Putamen (tissue), 1 donor: ENCODE measurements around the gene RAB8B.

ENCODE experiments used
- DNase-seq: peaks from one replicate; pipeline ENCODE4 v3.0.0-alpha.2; 2016; ENCODE audit warnings: low spot score

RAB8B gene

GRCh38 chr15:63238171-63238570, 48.8 kb downstream of the RAB8B start:
- DNase-seq = no peak

GRCh38 chr15:63238796-63239195, 49.4 kb downstream of the RAB8B start:
- DNase-seq = no peak

GRCh38 chr15:63240109-63240508, 50.7 kb downstream of the RAB8B start:
- DNase-seq = no peak

DNA sequence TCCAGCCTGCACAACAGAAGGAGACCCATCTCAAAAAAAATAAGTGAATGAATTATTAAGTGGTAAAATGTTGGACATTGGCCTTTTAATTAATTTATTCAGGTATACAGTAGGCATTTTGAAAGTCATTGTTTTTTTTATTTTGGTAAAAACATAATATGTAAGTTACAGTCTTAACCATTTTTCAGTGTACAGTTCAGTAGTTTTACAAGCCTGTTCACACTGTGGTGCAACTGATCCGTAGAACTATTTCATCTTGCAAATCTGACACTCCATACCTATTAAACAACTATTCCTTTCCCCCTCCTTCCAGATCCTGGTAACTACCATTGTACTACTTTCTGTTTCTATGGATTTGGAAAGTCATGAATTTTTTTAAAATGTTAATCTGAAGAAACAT, 51.9 kb downstream of the RAB8B start:
- no peak for DNase-seq

DNA sequence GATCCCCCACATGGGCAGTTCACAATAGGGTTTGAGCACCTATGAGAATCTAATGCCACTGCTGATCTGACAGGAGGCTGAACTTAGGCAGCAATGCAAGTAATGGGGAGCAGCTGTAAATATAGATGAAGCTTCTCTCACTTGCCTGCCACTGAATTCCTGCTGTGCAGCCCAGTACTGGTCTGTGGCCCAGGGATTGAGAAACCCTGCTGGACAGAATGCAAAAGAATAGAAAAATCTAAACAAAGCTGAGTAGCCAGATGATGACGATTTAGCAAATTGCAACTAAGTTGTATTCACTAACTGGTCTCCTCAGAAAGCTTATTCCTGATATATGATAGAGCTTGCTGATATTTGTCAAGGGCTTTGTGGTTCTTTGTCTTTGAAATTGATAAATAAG, 53.7 kb downstream of the RAB8B start:
- DNase-seq = no peak

DNA sequence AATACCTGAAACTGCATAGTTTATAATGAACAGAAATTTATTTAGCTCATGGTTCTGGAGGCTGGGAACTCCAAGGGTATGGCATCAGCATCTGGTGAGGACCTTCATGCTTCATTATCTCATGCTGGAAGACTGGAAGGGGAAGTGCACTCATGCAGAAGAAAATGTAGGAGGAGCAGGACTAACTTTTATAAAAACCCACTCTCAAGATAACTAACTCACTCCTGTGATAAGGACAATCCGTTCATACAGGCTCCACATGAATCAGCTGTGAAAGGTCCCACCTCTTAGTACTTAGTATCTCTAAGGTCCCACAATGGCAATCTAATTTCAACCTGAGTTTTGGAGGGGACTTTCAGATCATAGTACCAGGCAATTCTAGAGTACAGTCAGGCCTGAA, 54.4 kb downstream of the RAB8B start:
- no peak for DNase-seq

- DNase-seq = peak; percentile 45
Measured at GRCh38 chr15:63244399-63244798, 55.0 kb downstream of the RAB8B start.

DNA sequence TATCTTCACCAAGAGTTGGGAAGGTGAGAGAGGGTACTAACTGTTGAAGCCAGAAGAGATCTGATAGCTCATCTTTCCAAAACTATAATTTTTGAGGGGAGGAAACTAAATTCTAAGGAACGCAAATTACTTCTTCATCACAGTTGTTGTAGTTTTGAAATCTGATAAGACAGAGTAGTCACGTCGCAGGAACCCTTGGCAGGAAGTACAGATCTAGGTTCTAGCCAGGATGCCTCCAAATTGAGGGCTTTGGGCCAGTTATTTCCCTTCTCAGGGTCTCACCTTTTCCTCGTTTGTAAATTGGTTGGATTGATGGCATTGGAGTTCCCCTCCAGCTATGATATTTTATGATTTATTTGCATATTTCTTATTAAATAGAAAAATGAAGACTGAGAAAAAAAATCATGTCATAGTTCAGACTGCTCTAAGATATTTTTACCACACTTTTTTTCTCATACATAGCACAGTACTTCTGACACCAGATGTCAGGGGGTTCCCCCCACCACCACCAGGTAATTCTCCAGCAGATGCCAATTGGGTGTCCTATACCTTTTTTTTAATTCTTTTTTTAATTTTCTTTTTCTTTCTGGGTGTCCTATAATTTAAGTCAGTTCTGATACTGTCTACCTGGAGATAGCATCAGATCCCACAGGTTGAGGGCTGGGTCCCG, 55.7 kb downstream of the RAB8B start:
- DNase-seq = no peak

GRCh38 chr15:63246691-63247469, 57.5 kb downstream of the RAB8B start:
- no peak for DNase-seq

GRCh38 chr15:63250312-63250965, 61.0 kb downstream of the RAB8B start:
- DNase-seq = no peak

DNA sequence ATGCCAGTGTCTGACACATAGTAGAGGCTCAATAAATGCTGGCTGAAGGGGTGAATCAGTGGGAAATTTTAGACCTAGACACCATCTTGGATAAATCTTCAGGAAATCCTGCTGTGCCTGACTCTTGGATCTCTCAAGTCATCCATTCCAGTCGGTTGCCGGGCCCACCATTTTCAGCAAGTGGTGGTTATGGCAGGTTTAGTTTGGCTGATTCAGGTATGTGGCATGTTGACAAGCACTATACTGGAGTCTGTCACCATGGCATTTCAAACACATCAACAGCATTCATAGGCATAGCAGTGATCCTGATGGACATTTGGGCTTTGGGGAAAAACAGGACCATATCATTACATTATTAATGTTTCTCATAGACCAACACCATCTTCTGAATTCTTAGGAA, 62.3 kb downstream of the RAB8B start:
- no peak for DNase-seq

DNA sequence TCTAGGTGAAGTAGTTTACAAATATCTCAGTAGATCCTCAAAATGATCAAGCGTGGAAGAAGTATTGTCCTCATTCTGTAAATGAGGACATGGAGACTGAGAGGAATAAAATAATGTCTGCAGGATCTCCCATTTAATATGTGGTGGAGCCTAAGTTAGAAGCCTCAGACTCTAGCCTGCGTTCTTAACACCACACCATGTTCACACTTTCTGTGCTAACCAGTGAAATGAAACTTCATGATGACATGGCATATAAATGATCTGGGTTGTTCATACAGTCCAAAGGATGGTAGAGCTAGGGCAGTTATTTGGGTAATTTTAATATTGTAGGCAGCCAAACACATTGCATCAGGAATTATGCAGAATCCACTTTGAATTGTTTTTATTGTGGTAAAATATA, 62.9 kb downstream of the RAB8B start:
- DNase-seq = no peak

DNA sequence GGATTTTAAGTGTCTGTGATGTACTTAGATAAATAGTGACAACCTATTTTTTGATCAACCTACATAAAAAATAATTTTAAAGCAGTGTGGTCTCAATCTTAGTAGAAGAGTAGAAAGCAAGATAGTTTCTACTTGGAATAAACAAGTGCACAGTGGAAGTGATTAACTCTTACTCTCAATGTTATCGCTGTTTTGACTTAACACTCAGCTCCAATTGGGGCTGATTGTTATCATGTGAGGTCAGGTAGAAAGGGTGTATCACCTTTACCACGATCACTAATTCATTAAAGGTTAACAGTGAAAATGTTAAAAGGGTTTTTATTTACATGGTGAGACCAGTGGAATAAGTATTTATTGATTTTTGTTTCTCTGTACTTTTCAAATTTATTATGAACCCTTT, 65.6 kb downstream of the RAB8B start:
- DNase-seq = no peak

DNA sequence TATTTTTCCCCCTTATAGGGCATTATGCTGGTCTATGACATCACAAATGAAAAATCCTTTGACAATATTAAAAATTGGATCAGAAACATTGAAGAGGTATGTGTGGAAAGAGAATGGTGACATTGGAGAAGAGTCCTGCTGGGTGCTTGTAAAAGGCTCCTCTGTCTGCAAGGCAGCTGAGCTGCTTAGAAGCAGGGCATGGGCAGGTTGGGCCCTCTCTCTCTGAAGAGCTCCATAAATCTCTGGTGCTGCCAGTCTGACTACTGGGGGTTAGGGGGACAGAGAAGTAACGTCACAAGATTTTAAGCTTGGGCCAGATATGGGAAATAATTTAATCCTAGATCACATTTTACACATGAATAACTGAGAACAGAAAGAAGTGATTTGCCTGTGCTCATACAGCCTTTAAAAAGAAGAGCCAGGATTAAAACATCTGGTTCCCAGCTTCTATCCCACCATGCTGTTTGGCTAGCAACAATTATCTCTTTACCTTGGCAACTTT, 66.1 kb downstream of the RAB8B start:
- no peak for DNase-seq

DNA sequence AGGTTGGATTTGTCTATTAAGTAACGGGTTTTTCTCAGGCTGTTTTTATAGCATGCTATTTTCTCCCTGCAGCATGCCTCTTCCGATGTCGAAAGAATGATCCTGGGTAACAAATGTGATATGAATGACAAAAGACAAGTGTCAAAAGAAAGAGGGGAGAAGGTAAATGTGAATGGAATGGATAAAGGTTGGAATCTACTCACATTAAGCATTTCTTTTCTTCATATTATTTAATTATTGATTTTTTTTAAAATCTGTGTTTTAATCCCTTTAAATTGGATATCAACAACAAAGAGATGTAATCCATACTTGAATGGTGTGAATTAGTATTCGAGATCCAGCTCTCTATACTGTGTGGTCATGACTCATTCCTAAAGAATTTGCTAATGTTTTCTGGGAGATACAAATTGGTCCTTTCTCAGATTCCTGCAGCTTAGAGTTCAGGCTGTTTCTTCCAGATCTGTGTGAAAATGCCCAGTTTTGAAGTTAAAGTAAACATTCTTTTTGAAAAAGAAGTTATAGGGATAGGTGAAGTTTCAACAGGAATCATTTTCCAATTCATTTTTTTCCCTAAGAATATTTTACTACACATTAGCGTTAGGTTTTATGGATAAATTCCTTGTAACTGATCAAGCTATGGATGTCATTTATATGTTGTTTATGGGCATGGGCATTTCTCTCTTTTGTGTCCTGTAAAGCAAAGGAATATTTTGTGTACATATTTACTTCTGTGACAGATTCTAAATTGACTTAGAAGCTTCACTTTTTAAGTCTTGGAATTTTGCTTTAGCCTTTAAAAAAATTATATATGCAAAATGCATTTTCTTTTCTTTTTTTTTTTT, 67.2 kb downstream of the RAB8B start:
- DNase-seq = no peak

DNA sequence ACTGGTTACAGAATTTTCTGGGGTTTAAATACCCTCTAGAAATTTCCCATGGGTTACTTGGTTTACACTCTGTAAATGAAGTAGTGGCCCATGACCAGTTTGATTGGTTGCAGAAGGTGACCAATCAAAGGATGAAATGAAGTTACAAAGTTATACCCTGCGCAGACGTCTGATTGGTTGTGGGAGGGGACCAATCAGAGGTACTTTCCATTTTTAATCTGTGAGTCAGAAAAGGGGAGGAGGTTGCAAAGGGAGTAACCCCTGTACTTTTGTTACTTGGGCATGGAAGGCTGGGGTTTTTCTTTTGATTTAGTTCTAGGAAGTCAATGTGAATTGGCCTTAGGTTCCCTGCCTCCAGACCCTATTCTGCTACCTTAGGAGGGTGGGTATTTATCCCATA, 69.3 kb downstream of the RAB8B start:
- DNase-seq = no peak

DNA sequence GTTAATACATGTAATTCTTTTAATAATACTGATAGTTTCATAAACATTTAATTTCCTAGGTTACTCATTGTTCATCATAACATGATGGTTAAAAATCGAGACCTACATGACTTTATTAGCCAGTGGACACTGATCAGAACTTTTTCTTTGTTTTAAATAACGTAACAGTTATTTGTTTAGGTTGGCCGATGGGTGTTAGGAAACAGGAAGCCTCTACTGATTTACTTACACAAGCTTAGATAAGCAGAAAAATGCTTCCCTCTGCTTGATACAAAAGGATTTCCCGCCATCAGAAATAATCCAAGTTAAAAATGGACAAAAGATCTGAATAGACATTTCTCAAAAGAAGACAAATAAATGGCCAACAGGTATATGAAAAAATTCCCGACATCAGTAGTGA, 71.4 kb downstream of the RAB8B start:
- DNase-seq = no peak

DNA sequence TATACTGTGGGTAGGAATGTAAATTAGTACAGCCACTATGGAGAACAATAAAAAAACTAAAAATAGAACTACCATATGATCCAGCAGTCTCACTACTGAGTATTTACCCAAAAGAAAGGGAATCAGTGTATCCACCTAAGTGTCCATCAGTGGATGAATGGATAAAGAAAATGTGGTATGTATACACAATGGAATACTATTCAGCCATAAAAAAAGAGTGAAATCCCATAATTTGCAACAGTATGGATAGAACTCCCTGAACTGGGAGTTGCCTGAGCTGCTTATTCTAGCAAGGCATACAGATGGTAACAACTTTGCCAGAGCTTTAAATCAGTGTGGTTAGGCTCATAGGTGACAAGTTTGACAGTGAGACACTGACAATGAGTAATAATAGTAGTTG, 71.9 kb downstream of the RAB8B start:
- no peak for DNase-seq

GRCh38 chr15:63263519-63263918, 74.1 kb downstream of the RAB8B start:
- no peak for DNase-seq

DNA sequence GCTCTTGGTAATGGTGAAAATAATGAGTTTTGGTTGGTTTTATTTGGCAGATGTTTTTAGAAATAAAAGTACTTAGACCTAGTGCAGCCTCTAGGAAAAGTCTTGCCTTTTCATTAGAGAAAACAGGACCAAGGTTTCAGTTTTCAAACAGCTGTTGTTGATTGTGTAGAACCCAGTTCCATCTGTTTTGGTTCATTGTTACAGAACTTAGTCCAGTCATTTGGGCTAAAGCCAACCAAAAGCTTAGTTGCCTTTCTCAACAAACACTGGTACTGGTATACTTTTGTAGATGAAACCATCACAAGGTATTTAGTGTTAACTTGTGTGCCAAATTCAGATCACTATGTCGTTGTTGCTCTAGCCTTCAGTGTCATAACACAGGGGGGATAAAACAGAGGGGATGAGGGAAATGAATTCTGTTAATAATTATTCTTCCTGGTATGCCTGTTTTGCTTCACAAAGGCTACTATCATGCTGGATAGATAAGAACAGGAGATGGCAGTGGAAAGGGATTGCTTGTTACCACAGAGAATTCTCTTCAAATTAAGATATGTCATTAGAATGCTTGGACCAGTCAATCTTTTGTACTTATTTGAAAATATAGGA, 75.4 kb downstream of the RAB8B start:
- no peak for DNase-seq

DNA sequence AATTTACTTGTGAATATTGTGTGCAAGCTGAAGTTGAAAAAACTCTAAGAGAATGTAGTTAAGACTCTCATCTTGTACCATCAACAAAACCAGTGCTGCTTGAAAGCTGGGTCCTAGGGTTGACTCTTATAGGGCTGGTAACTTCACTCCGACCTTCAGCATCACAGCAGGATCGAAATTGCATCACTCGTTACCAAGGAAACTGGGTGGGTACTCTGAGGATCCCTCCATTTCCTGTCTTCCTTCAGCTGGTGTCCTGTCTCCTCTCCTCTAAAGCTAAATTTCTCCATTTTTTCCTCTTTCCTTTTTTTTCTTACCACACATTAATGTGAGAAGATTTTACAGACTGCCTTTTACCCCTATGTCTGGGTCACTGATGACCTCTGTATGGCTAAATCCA, 85.0 kb downstream of the RAB8B start:
- no peak for DNase-seq
